IPS-18a (cell line): ENCODE measurements around the gene SYPL1.

Experiments used
- H3K27ac ChIP-seq: one replicate; pipeline ENCODE4 v1.5.1; 2013; ENCODE audit warnings: low read length
- H3K27me3 ChIP-seq: one replicate; pipeline ENCODE4 v1.6.1; 2013; ENCODE audit warnings: mild to moderate bottlenecking, low read length; ENCODE audit not compliant: control insufficient read depth, insufficient read depth
- H3K36me3 ChIP-seq: one replicate; pipeline ENCODE4 v1.6.1; 2013; ENCODE audit warnings: low read depth, low read length; ENCODE audit not compliant: control insufficient read depth
- H3K4me1 ChIP-seq: one replicate; pipeline ENCODE4 v1.6.1; 2013; ENCODE audit warnings: low read depth, low read length; ENCODE audit not compliant: control insufficient read depth
- H3K4me3 ChIP-seq: one replicate; pipeline ENCODE4 v1.5.1; 2013; ENCODE audit warnings: low read length
- H3K9ac ChIP-seq: one replicate; pipeline ENCODE4 v1.6.1; 2013; ENCODE audit warnings: mild to moderate bottlenecking, low read length, moderate library complexity
- H3K9me3 ChIP-seq: one replicate; pipeline ENCODE4 v1.6.1; 2013; ENCODE audit warnings: low read depth, low read length; ENCODE audit not compliant: control insufficient read depth

The SYPL1 gene

GRCh38 chr7:106042196-106042611 is 69.9 kb downstream of the SYPL1 start:
- Histone ChIP-seq H3K27ac (no peak overlapping the region), H3K9me3 (no peaks in the 10 kb centered on the region), H3K4me1 (peaks cover 7% of the 10 kb centered on the region), H3K9ac (no peak overlapping the region), H3K27me3 (no peaks in the 10 kb centered on the region), H3K4me3 (no peak overlapping the region), H3K36me3 (no peaks in the 10 kb centered on the region)

DNA sequence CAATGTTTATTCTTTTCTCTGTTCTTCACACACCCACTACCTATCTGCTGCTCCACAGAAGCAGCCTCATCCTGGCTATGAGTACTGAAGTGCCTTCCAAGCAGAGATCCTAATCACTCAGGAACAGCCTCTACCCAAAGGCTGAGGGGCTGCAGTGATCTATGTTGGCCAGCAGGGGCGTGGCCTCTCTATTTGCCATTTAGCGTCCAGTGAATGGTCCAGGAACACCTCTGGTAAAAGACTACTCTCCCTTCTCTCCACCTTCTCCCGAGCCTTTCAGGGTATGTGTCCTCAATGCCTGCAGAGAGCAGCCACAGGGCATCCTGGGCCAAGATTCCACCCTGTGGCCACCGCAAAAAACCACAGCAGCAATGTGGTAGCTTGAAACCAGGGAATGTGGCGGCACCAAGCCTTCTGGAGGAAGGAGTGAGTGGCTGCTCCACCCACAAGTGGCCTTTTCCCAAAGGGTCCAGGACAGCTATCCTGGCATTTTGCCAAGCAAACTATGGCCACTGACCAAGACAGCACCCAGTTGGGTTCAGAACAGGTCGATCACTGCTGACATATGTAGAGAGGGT is 70.9 kb downstream of the SYPL1 start:
- Histone ChIP-seq H3K9me3 (no peaks in the 10 kb centered on the region), H3K27ac (no peak overlapping the region), H3K4me1 (peaks cover 7% of the 10 kb centered on the region), H3K4me3 (no peak overlapping the region), H3K9ac (no peak overlapping the region), H3K27me3 (no peaks in the 10 kb centered on the region), H3K36me3 (no peaks in the 10 kb centered on the region)
